Measurements from ENCODE around the gene TXNRD1.
"Not testable (repeated sequence)": the region's sequence is repeated elsewhere in the genome, so short reads cannot be mapped to it uniquely, and the experiment has no call there.

TXNRD1 gene

GRCh38 chr12:104237930-104238329 is 22.4 kb downstream of the TXNRD1 start:
- DNase-seq (ENCODE audit: low read depth), result no peak

GRCh38 chr12:104242546-104243206 is 27.1 kb downstream of the TXNRD1 start:
- DNase-seq (ENCODE audit: low read depth), result no peak

- peak; percentile 71 for DNase-seq (ENCODE audit: low read depth)
Observed at GRCh38 chr12:104243551-104243950, 28.0 kb downstream of the TXNRD1 start.

- no peak for DNase-seq (ENCODE audit: low read depth)
Observed at GRCh38 chr12:104243971-104244370, 28.4 kb downstream of the TXNRD1 start.

GRCh38 chr12:104247698-104248097 is 32.1 kb downstream of the TXNRD1 start:
- DNase-seq (ENCODE audit: low read depth), result no peak

- no peak for DNase-seq (ENCODE audit: low read depth)
Observed at GRCh38 chr12:104248444-104248843, 32.9 kb downstream of the TXNRD1 start.

GRCh38 chr12:104249017-104249416 is 33.4 kb downstream of the TXNRD1 start:
- no peak for DNase-seq (ENCODE audit: low read depth)

- no peak for DNase-seq (ENCODE audit: low read depth)
Observed at GRCh38 chr12:104249898-104250297, 34.3 kb downstream of the TXNRD1 start.

- DNase-seq (ENCODE audit: low read depth), result no peak
Observed at GRCh38 chr12:104250366-104251125, 35.0 kb downstream of the TXNRD1 start.

GRCh38 chr12:104257913-104258472 is 42.4 kb downstream of the TXNRD1 start:
- DNase-seq (ENCODE audit: low read depth), result no peak

- no peak for DNase-seq (ENCODE audit: low read depth)
Observed at GRCh38 chr12:104258476-104259067, 43.0 kb downstream of the TXNRD1 start.

GRCh38 chr12:104263026-104263425 is 47.4 kb downstream of the TXNRD1 start:
- no peak for DNase-seq (ENCODE audit: low read depth)

GRCh38 chr12:104263580-104264358 is 48.2 kb downstream of the TXNRD1 start:
- peak; percentile 80 for DNase-seq (ENCODE audit: low read depth)

- DNase-seq (ENCODE audit: low read depth), result not testable (repeated sequence)
Observed at GRCh38 chr12:104265436-104265835, 49.9 kb downstream of the TXNRD1 start.

- no peak for DNase-seq (ENCODE audit: low read depth)
Observed at GRCh38 chr12:104272938-104273337, 57.4 kb downstream of the TXNRD1 start.

GRCh38 chr12:104273503-104273902 is 57.9 kb downstream of the TXNRD1 start:
- DNase-seq (ENCODE audit: low read depth), result no peak

- no peak for DNase-seq (ENCODE audit: low read depth)
Observed at GRCh38 chr12:104274811-104275210, 59.2 kb downstream of the TXNRD1 start.

GRCh38 chr12:104275689-104276088 is 60.1 kb downstream of the TXNRD1 start:
- DNase-seq (ENCODE audit: low read depth), result no peak

GRCh38 chr12:104276273-104277131 is 60.9 kb downstream of the TXNRD1 start:
- DNase-seq (ENCODE audit: low read depth), result no peak

GRCh38 chr12:104279164-104279563 is 63.6 kb downstream of the TXNRD1 start:
- no peak for DNase-seq (ENCODE audit: low read depth)

GRCh38 chr12:104280111-104280510 is 64.5 kb downstream of the TXNRD1 start:
- no peak for DNase-seq (ENCODE audit: low read depth)

All from GM04504 (cell line).